ENCODE results near the gene PRCD.

Gene PRCD

DNA sequence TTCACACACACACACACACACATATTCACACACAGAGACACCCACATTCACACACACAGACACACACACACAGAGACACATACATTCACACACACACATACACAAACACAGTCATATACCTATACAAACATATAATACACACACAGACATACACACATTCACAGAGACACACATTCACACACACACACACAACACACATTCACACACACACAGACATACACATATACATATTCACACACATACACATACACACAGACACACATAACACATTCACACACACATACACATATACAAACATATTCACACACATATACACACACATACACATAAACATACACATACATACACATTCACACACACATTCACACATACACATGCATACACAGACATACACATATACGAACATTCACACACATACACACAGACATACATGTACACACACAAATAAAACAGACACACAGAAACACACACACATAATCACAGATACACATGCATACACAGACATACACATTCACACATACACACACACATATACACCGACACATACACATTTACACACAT, 7.9 kb downstream of the PRCD start:
- H2BK12ac ChIP-seq (ENCODE audit: low read length), result no peak overlapping the region
- no peaks in the 10 kb centered on the region for H3K27me3 ChIP-seq (ENCODE audit: insufficient read depth, low read length)
- H2AFZ ChIP-seq (ENCODE audit: insufficient read depth, low read length, poor library complexity), result no peak overlapping the region
- no peak overlapping the region for H3K23ac ChIP-seq (ENCODE audit: low read length)
- H3K27ac ChIP-seq (ENCODE audit: low read depth, low read length), result no peak overlapping the region
- H2BK5ac ChIP-seq (ENCODE audit: low read depth, low read length, poor library complexity), result no peak overlapping the region
- no peak overlapping the region for H3K14ac ChIP-seq (ENCODE audit: low read length)
- H2BK120ac ChIP-seq (ENCODE audit: insufficient read depth, low read length, poor library complexity), result no peak overlapping the region
- no peaks in the 10 kb centered on the region for H3K9me3 ChIP-seq (ENCODE audit: insufficient read depth, low read depth, low read length)
- DNase-seq, result no peak
- peaks cover 20 to 21% of the 10 kb centered on the region in 2 experiments for H3K4me1 ChIP-seq (ENCODE audit: control insufficient read depth in 1 of 2, insufficient read depth in 2 of 2, low read length in 2 of 2)
- H4K12ac ChIP-seq (ENCODE audit: low read depth, low read length), result no peak overlapping the region
- H3K79me1 ChIP-seq (ENCODE audit: low read length), result peaks cover 2% of the 10 kb centered on the region
- no peak overlapping the region for H3K4me2 ChIP-seq (ENCODE audit: low read length)
- H2AK5ac ChIP-seq (ENCODE audit: low read length), result no peak overlapping the region
- no peak overlapping the region for H3K4ac ChIP-seq (ENCODE audit: low read depth, low read length)
- H3K4me3 ChIP-seq (ENCODE audit: low read depth, low read length), result no peak overlapping the region
- no peak overlapping the region for H3K9ac ChIP-seq (ENCODE audit: low read length)
- H3K18ac ChIP-seq (ENCODE audit: low read length), result no peak overlapping the region
- H3K79me2 ChIP-seq (ENCODE audit: control insufficient read depth, insufficient read depth, low read length, poor library complexity), result no peaks in the 10 kb centered on the region
- H4K8ac ChIP-seq (ENCODE audit: low read depth, low read length), result no peak overlapping the region
- WGBS (ENCODE audit: extremely low coverage, insufficient coverage, insufficient read length), result no CpG with 5 or more reads among the region's 2 CpGs
- H3K36me3 ChIP-seq (ENCODE audit: control insufficient read depth in 1 of 2, insufficient read depth in 2 of 2, low read length in 2 of 2), result no peaks in the 10 kb centered on the region
- H4K91ac ChIP-seq (ENCODE audit: low read depth, low read length), result no peak overlapping the region

DNA sequence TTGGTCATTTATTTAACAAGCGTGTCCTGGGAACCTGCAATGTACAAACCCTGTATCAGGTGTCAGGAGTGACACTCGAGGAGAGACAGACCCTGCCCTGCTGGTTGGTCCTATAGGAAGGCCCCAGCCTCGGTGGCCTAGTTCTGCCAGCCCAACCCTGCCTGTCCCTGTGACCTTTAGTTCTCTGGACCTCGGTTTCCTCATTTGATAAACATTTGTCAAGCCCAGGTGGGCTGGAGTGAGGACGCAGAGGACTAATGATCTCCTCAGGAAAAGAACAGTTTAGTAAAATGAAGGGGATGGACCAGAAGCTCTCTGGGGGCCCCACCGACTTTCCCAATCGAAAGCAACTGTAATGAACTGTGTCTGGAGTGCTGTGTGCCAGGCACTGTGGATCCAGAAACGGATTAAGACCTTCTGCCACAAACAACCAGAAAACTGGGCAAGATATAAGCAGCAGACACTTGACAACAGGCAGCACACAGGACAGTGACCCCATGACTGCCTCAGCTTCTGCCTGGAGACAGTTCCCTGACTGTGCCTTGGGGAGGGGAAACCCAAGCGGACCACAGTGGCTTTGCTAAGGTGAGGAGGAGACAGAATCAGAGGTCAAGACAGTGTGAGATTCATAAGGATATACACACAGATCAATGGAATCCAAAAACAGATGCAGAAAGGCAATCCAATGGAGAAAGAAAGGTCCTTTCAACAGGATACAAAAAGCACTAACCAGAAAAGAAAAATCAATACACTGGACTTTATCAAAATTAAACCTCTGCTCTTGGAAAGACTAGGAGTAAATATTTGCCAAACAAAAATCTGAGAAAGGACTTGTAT, 8.8 kb downstream of the PRCD start:
- Histone ChIP-seq H3K4me3 (ENCODE audit: low read depth, low read length) (no peak overlapping the region), H2BK120ac (ENCODE audit: insufficient read depth, low read length, poor library complexity) (no peak overlapping the region), H3K27me3 (ENCODE audit: insufficient read depth, low read length) (no peaks in the 10 kb centered on the region), H2AK5ac (ENCODE audit: low read length) (no peak overlapping the region), H2BK5ac (ENCODE audit: low read depth, low read length, poor library complexity) (no peak overlapping the region), H2AFZ (ENCODE audit: insufficient read depth, low read length, poor library complexity) (no peak overlapping the region), H3K79me2 (ENCODE audit: control insufficient read depth, insufficient read depth, low read length, poor library complexity) (no peaks in the 10 kb centered on the region), H3K36me3 (ENCODE audit: control insufficient read depth in 1 of 2, insufficient read depth in 2 of 2, low read length in 2 of 2) (no peaks in the 10 kb centered on the region), H3K4me2 (ENCODE audit: low read length) (no peak overlapping the region), H3K14ac (ENCODE audit: low read length) (no peak overlapping the region), H3K9me3 (ENCODE audit: insufficient read depth, low read depth, low read length) (no peaks in the 10 kb centered on the region), H3K9ac (ENCODE audit: low read length) (no peak overlapping the region), H4K91ac (ENCODE audit: low read depth, low read length) (no peak overlapping the region), H3K4ac (ENCODE audit: low read depth, low read length) (no peak overlapping the region), H4K8ac (ENCODE audit: low read depth, low read length) (no peak overlapping the region), H3K4me1 (ENCODE audit: control insufficient read depth in 1 of 2, insufficient read depth in 2 of 2, low read length in 2 of 2) (peaks cover 22 to 23% of the 10 kb centered on the region in 2 experiments), H3K23ac (ENCODE audit: low read length) (no peak overlapping the region), H2BK12ac (ENCODE audit: low read length) (no peak overlapping the region), H3K18ac (ENCODE audit: low read length) (no peak overlapping the region), H3K27ac (ENCODE audit: low read depth, low read length) (no peak overlapping the region), H3K79me1 (ENCODE audit: low read length) (peaks cover 6% of the 10 kb centered on the region), H4K12ac (ENCODE audit: low read depth, low read length) (no peak overlapping the region)
- no peak for DNase-seq
- no CpG with 5 or more reads among the region's 9 CpGs for WGBS (ENCODE audit: extremely low coverage, insufficient coverage, insufficient read length)

DNA sequence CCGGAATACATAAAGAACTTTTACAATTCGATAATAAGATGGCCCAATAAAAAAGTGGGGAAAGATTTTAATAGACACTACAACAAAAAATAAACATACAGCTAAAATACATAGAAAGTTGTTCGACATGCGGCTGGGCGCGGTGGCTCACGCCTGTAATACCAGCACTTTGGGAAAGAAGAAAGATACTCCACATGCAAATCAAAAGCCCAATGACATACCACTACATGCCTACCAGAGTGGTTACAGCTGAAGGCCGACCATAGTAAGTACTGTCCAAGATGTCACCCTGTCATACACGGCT, 9.3 kb downstream of the PRCD start:
- Histone ChIP-seq H3K79me2 (ENCODE audit: control insufficient read depth, insufficient read depth, low read length, poor library complexity) (no peaks in the 10 kb centered on the region), H3K9me3 (ENCODE audit: insufficient read depth, low read depth, low read length) (no peaks in the 10 kb centered on the region), H3K36me3 (ENCODE audit: control insufficient read depth in 1 of 2, insufficient read depth in 2 of 2, low read length in 2 of 2) (no peaks in the 10 kb centered on the region), H4K12ac (ENCODE audit: low read depth, low read length) (no peak overlapping the region), H3K18ac (ENCODE audit: low read length) (no peak overlapping the region), H3K27ac (ENCODE audit: low read depth, low read length) (no peak overlapping the region), H3K4ac (ENCODE audit: low read depth, low read length) (no peak overlapping the region), H3K14ac (ENCODE audit: low read length) (no peak overlapping the region), H2AK5ac (ENCODE audit: low read length) (no peak overlapping the region), H4K91ac (ENCODE audit: low read depth, low read length) (no peak overlapping the region), H2BK12ac (ENCODE audit: low read length) (no peak overlapping the region), H3K9ac (ENCODE audit: low read length) (no peak overlapping the region), H4K8ac (ENCODE audit: low read depth, low read length) (no peak overlapping the region), H2AFZ (ENCODE audit: insufficient read depth, low read length, poor library complexity) (no peak overlapping the region), H3K27me3 (ENCODE audit: insufficient read depth, low read length) (no peaks in the 10 kb centered on the region), H2BK5ac (ENCODE audit: low read depth, low read length, poor library complexity) (no peak overlapping the region), H3K4me1 (ENCODE audit: control insufficient read depth in 1 of 2, insufficient read depth in 2 of 2, low read length in 2 of 2) (peaks cover 17 to 21% of the 10 kb centered on the region in 2 experiments), H3K4me2 (ENCODE audit: low read length) (no peak overlapping the region), H3K4me3 (ENCODE audit: low read depth, low read length) (no peak overlapping the region), H3K79me1 (ENCODE audit: low read length) (peaks cover 9% of the 10 kb centered on the region), H3K23ac (ENCODE audit: low read length) (no peak overlapping the region), H2BK120ac (ENCODE audit: insufficient read depth, low read length, poor library complexity) (no peak overlapping the region)
- WGBS (ENCODE audit: extremely low coverage, insufficient coverage, insufficient read length), result no CpG with 5 or more reads among the region's 9 CpGs
- DNase-seq, result no peak

DNA sequence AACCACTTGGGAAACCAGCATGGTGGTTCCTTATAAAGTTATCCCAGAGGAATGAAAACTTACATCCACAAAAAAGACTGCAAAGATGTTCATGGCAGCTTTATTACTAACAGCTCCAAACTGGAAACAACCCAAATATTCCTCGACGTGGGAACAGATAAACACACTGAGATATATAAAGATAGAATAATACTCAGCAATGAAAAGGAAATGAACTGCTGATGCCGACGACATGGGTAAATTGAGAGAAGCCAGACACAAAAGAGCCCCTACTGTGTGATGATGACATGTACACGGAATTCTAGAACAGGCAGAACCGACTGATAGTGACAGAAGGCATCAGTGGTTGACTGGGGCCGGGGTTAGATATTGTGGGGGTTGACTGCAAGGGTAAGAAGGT, 9.7 kb downstream of the PRCD start:
- Histone ChIP-seq H3K4me2 (ENCODE audit: low read length) (no peak overlapping the region), H3K36me3 (ENCODE audit: control insufficient read depth in 1 of 2, insufficient read depth in 2 of 2, low read length in 2 of 2) (no peaks in the 10 kb centered on the region), H2AK5ac (ENCODE audit: low read length) (no peak overlapping the region), H3K4ac (ENCODE audit: low read depth, low read length) (no peak overlapping the region), H2BK12ac (ENCODE audit: low read length) (no peak overlapping the region), H3K79me2 (ENCODE audit: control insufficient read depth, insufficient read depth, low read length, poor library complexity) (no peaks in the 10 kb centered on the region), H3K79me1 (ENCODE audit: low read length) (peaks cover 11% of the 10 kb centered on the region), H3K14ac (ENCODE audit: low read length) (no peak overlapping the region), H3K23ac (ENCODE audit: low read length) (no peak overlapping the region), H3K27me3 (ENCODE audit: insufficient read depth, low read length) (no peaks in the 10 kb centered on the region), H3K4me1 (ENCODE audit: control insufficient read depth in 1 of 2, insufficient read depth in 2 of 2, low read length in 2 of 2) (peaks cover 14 to 18% of the 10 kb centered on the region in 2 experiments), H3K4me3 (ENCODE audit: low read depth, low read length) (no peak overlapping the region), H3K9ac (ENCODE audit: low read length) (no peak overlapping the region), H4K8ac (ENCODE audit: low read depth, low read length) (no peak overlapping the region), H2BK120ac (ENCODE audit: insufficient read depth, low read length, poor library complexity) (no peak overlapping the region), H4K12ac (ENCODE audit: low read depth, low read length) (no peak overlapping the region), H2BK5ac (ENCODE audit: low read depth, low read length, poor library complexity) (no peak overlapping the region), H3K18ac (ENCODE audit: low read length) (no peak overlapping the region), H3K27ac (ENCODE audit: low read depth, low read length) (no peak overlapping the region), H2AFZ (ENCODE audit: insufficient read depth, low read length, poor library complexity) (no peak overlapping the region), H3K9me3 (ENCODE audit: insufficient read depth, low read depth, low read length) (no peaks in the 10 kb centered on the region), H4K91ac (ENCODE audit: low read depth, low read length) (no peak overlapping the region)
- WGBS (ENCODE audit: extremely low coverage, insufficient coverage, insufficient read length), result no CpG with 5 or more reads among the region's 7 CpGs
- no peak for DNase-seq

All from trophoblast cell (in vitro differentiated cells and primary cell).